Hepatocyte (in vitro differentiated cells): ENCODE data around the gene OTOP3.

Experiments
- CTCF ChIP-seq: fragments of 200-600 bp; sonication (generic); IDR thresholded peaks from 2 replicates; pipeline ENCODE4 v1.5.1; 2016; ENCODE audit warnings: antibody characterized with exemption, mild to moderate bottlenecking; ENCODE audit not compliant: poor library complexity
- EZH2 ChIP-seq: fragments of 200-600 bp; sonication (generic); IDR thresholded peaks from 2 replicates; pipeline ENCODE4 v1.6.1; 2016; ENCODE audit warnings: antibody characterized with exemption, mild to moderate bottlenecking, borderline replicate concordance

GRCh38 chr17:74971069-74971841 is 35.6 kb downstream of the OTOP3 start:
- TF ChIP-seq CTCF = no peak
- TF ChIP-seq EZH2 = no peak
